Measurements from ENCODE around the gene GAL3ST1.
"Not testable (repeated sequence)": the region's sequence is repeated elsewhere in the genome, so short reads cannot be mapped to it uniquely, and the experiment has no call there.

GAL3ST1 gene

GRCh38 chr22:30574095-30574981 lies at the start of gene GAL3ST1:
Gene GAL3ST1 (minus strand): TSS chr22:30574665. CDS start chr22:30557392, 17,273 bp downstream.
- no peak for DNase-seq (ENCODE audit: low read depth, low spot score)

GRCh38 chr22:30619909-30620308 lies 45.4 kb upstream of the GAL3ST1 start:
- DNase-seq (ENCODE audit: low read depth, low spot score) = not testable (repeated sequence)

- no peak for DNase-seq (ENCODE audit: low read depth, low spot score)
Observed at GRCh38 chr22:30617819-30618218, 43.4 kb upstream of the GAL3ST1 start.

- no peak for DNase-seq (ENCODE audit: low read depth, low spot score)
Observed at GRCh38 chr22:30615543-30615954, 41.1 kb upstream of the GAL3ST1 start.

GRCh38 chr22:30614879-30615278 lies 40.4 kb upstream of the GAL3ST1 start:
- DNase-seq (ENCODE audit: low read depth, low spot score) = no peak

- no peak for DNase-seq (ENCODE audit: low read depth, low spot score)
Observed at GRCh38 chr22:30614268-30614667, 39.8 kb upstream of the GAL3ST1 start.

GRCh38 chr22:30612789-30613188 lies 38.3 kb upstream of the GAL3ST1 start:
- no peak for DNase-seq (ENCODE audit: low read depth, low spot score)

- no peak for DNase-seq (ENCODE audit: low read depth, low spot score)
Observed at GRCh38 chr22:30611197-30611596, 36.7 kb upstream of the GAL3ST1 start.

- DNase-seq (ENCODE audit: low read depth, low spot score) = no peak
Observed at GRCh38 chr22:30610299-30610698, 35.8 kb upstream of the GAL3ST1 start.

- DNase-seq (ENCODE audit: low read depth, low spot score) = peak; percentile 78
Observed at GRCh38 chr22:30609260-30610185, 35.1 kb upstream of the GAL3ST1 start.

GRCh38 chr22:30607939-30608338 lies 33.5 kb upstream of the GAL3ST1 start:
- DNase-seq (ENCODE audit: low read depth, low spot score) = peak; percentile 17

GRCh38 chr22:30607300-30607930 lies 33.0 kb upstream of the GAL3ST1 start:
- DNase-seq (ENCODE audit: low read depth, low spot score) = no peak

- peak; percentile 93 for DNase-seq (ENCODE audit: low read depth, low spot score)
Observed at GRCh38 chr22:30606455-30607299, 32.2 kb upstream of the GAL3ST1 start, which contains the start of gene TCN2. Gene TCN2 (plus strand): TSS chr22:30607174. CDS start chr22:30607332, 158 bp downstream.

- peak; percentile 56 for DNase-seq (ENCODE audit: low read depth, low spot score)
Observed at GRCh38 chr22:30605449-30606110, 31.1 kb upstream of the GAL3ST1 start.

- DNase-seq (ENCODE audit: low read depth, low spot score) = no peak
Observed at GRCh38 chr22:30604723-30605122, 30.3 kb upstream of the GAL3ST1 start.

GRCh38 chr22:30603801-30604200 lies 29.3 kb upstream of the GAL3ST1 start:
- no peak for DNase-seq (ENCODE audit: low read depth, low spot score)

- peak; percentile 53 for DNase-seq (ENCODE audit: low read depth, low spot score)
Observed at GRCh38 chr22:30602049-30602448, 27.6 kb upstream of the GAL3ST1 start.

GRCh38 chr22:30601464-30601863 lies 27.0 kb upstream of the GAL3ST1 start:
- DNase-seq (ENCODE audit: low read depth, low spot score) = no peak

GRCh38 chr22:30600921-30601320 lies 26.5 kb upstream of the GAL3ST1 start:
- no peak for DNase-seq (ENCODE audit: low read depth, low spot score)

- DNase-seq (ENCODE audit: low read depth, low spot score) = no peak
Observed at GRCh38 chr22:30598986-30599385, 24.5 kb upstream of the GAL3ST1 start.
